ENCODE data around the gene CSRP1. TPM values are rescaled to one million over a fixed set of nuclear protein-coding genes. Genes with fewer than 3 reads are reported as not detected.

CSRP1 gene
- total RNA-seq, 1 experiment from 2014 or later, result 14.3 TPM

- TF ChIP-seq ZNF263 (CRISPR knock-in tag; IDR thresholded peaks at IDR 0.05; ENCODE audit: low read depth) (no peak), NFYB (CRISPR knock-in tag; conservative IDR thresholded peaks at IDR 0.05; ENCODE audit: low read depth) (no peak), JUN (CRISPR knock-in tag; IDR thresholded peaks at IDR 0.05) (no peak), RORB (CRISPR knock-in tag; IDR thresholded peaks at IDR 0.05) (no peak), SP1 (CRISPR knock-in tag; conservative IDR thresholded peaks at IDR 0.05) (no peak)
These were observed 51.8 kb downstream of the CSRP1 start (continued) for GRCh38 chr1:201455098-201455497.

DNA sequence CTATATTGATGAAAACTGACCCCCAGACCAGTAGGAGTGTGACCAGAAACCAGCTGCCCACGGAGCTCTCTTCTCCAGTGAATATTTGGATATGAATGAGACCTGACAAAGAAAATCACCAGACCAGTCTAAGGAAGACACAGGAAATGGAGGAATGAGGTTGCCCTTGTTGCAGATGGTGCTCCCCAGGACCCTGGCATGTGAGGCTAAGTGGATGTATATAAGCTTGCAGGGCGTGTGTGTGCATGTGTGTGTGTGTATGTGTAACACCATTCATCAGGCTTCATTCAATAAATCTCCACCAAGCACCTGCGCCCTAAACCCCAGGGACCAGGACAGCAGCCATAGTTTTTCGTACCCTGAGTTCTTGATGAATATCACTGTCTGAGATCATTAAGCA, 52.3 kb downstream of the CSRP1 start:
- DNase-seq (ENCODE audit: low spot score) (no peak), ATAC-seq (no peak)
- H3K27ac Mint-ChIP-seq, result no peak overlapping the region
- TF ChIP-seq ZNF396 (CRISPR knock-in tag; IDR thresholded peaks at IDR 0.05; ENCODE audit: borderline replicate concordance) (no peak), CREB1 (CRISPR knock-in tag; IDR thresholded peaks at IDR 0.05) (no peak), ELF4 (CRISPR knock-in tag; IDR thresholded peaks at IDR 0.05; ENCODE audit: low read depth) (no peak), ZNF263 (CRISPR knock-in tag; IDR thresholded peaks at IDR 0.05; ENCODE audit: low read depth) (no peak), SP1 (CRISPR knock-in tag; conservative IDR thresholded peaks at IDR 0.05) (no peak), ZNF138 (CRISPR knock-in tag; conservative IDR thresholded peaks at IDR 0.05) (no peak), OVOL2 (CRISPR knock-in tag; IDR thresholded peaks at IDR 0.05; ENCODE audit: borderline replicate concordance) (no peak)
- TF ChIP-seq, protein P1, sequence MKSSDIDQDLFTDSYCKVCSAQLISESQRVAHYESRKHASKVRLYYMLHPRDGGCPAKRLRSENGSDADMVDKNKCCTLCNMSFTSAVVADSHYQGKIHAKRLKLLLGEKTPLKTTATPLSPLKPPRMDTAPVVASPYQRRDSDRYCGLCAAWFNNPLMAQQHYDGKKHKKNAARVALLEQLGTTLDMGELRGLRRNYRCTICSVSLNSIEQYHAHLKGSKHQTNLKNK (CRISPR knock-in tag; IDR thresholded peaks at IDR 0.05), result no peak
- CTCF ChIA-PET, result interaction anchor here (1.0 to 4.7 kb wide), 4 partner anchors 14 to 58 kb away, joined by 4 to 40 read pairs (median 15); partner anchors contain the start of gene PHLDA3
- H3K9me3 Mint-ChIP-seq, result no peaks in the 10 kb centered on the region
- POLR2A ChIA-PET, result no interaction called here
- peaks cover 51% of the 10 kb centered on the region for H3K4me1 Mint-ChIP-seq
- no peak overlapping the region for H3K4me3 Mint-ChIP-seq
- H3K36me3 Mint-ChIP-seq, result no peaks in the 10 kb centered on the region
- no peaks in the 10 kb centered on the region; the same call in 1 of the 2 replicates for H3K27me3 Mint-ChIP-seq (ENCODE audit: low read depth)

- H3K4me1 Mint-ChIP-seq, result peaks cover 60% of the 10 kb centered on the region
- no peak for ATAC-seq
- no peak for TF ChIP-seq EMX1 (CRISPR knock-in tag; IDR thresholded peaks at IDR 0.05)
- no peak for TF ChIP-seq GTF2I (CRISPR knock-in tag; conservative IDR thresholded peaks at IDR 0.05)
- no peak for TF ChIP-seq TEAD1 (CRISPR knock-in tag; IDR thresholded peaks at IDR 0.05)
- TF ChIP-seq SMAD4 (CRISPR knock-in tag; IDR thresholded peaks at IDR 0.05), result no peak
- no peaks in the 10 kb centered on the region for H3K9me3 Mint-ChIP-seq
- no peaks in the 10 kb centered on the region; the same call in 1 of the 2 replicates for H3K27me3 Mint-ChIP-seq (ENCODE audit: low read depth)
- no peak overlapping the region for H3K27ac Mint-ChIP-seq
- H3K4me3 Mint-ChIP-seq, result no peak overlapping the region
- DNase-seq (ENCODE audit: low spot score), result no peak
- CTCF ChIA-PET, result interaction anchor here (0.6 to 3.6 kb wide), 5 partner anchors 10 to 60 kb away, joined by 4 to 31 read pairs (median 5); no protein-coding TSS in a partner anchor
- POLR2A ChIA-PET, result interaction anchor here (0.6 kb wide), 1 partner anchor 25 kb away, joined by 3 read pairs; no protein-coding TSS in a partner anchor
- H3K36me3 Mint-ChIP-seq, result no peaks in the 10 kb centered on the region
These were observed 54.1 kb downstream of the CSRP1 start for GRCh38 chr1:201452866-201453265.

DNA sequence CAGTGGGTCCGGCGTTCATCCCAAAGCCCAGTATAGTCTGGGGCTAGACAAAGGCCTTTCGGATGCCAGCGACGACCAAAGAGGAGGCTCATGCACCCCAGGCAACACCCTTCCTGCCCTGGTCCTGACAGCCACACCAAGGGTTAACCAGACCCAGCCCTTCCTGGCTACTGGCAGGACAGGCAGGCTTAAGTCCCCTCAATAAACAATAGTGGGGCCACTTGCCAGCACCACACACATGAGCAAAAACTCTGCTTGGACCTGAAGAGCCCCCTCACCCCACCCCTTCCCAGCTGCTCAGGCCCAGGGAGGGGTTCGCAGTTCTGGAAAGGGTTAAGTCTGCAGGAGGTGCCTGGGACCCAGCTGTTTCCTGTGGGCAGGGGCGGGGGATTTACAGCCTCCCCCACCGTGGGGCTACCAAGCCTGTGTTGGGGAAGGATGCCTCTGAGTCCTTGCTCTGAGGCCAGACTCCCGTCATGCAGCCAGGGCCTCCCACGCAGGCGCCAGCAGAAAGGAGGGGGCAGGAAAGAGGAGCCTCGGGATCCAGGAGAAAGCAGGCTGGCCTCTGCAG, 56.1 kb downstream of the CSRP1 start:
- DNase-seq (ENCODE audit: low spot score) (peak; percentile 39), ATAC-seq (peak; percentile 11)
- no peaks in the 10 kb centered on the region for H3K9me3 Mint-ChIP-seq
- no peak overlapping the region for H3K4me3 Mint-ChIP-seq
- no peaks in the 10 kb centered on the region; the same call in 1 of the 2 replicates for H3K27me3 Mint-ChIP-seq (ENCODE audit: low read depth)
- ChIA-PET CTCF (interaction anchor here (2.0 to 8.3 kb wide), 5 partner anchors 12 to 62 kb away, joined by 10 to 264 read pairs (median 13); partner anchors contain the start of gene PHLDA3), POLR2A (no interaction called here)
- no peak overlapping the region for H3K27ac Mint-ChIP-seq
- no peaks in the 10 kb centered on the region for H3K36me3 Mint-ChIP-seq
- peaks cover 42% of the 10 kb centered on the region for H3K4me1 Mint-ChIP-seq
- TF ChIP-seq ZNF512 (CRISPR knock-in tag; IDR thresholded peaks at IDR 0.05; ENCODE audit: borderline replicate concordance) (no peak), NR2C2 (CRISPR knock-in tag; IDR thresholded peaks at IDR 0.05) (no peak), PRDM15 (CRISPR knock-in tag; IDR thresholded peaks at IDR 0.05) (no peak), SMAD3 (CRISPR knock-in tag; IDR thresholded peaks at IDR 0.05; ENCODE audit: borderline replicate concordance) (no peak), ZNF232 (CRISPR knock-in tag; IDR thresholded peaks at IDR 0.05) (no peak), MXD4 (CRISPR knock-in tag; IDR thresholded peaks at IDR 0.05; ENCODE audit: borderline replicate concordance) (no peak), ZNF317 (CRISPR knock-in tag; IDR thresholded peaks at IDR 0.05; ENCODE audit: borderline replicate concordance, low read depth) (no peak), ZNF396 (CRISPR knock-in tag; IDR thresholded peaks at IDR 0.05; ENCODE audit: borderline replicate concordance) (no peak), RORB (CRISPR knock-in tag; IDR thresholded peaks at IDR 0.05) (no peak), NFATC4 (CRISPR knock-in tag; IDR thresholded peaks at IDR 0.05) (no peak), ZNF121 (CRISPR knock-in tag; IDR thresholded peaks at IDR 0.05) (no peak)
- TF ChIP-seq, protein P2, sequence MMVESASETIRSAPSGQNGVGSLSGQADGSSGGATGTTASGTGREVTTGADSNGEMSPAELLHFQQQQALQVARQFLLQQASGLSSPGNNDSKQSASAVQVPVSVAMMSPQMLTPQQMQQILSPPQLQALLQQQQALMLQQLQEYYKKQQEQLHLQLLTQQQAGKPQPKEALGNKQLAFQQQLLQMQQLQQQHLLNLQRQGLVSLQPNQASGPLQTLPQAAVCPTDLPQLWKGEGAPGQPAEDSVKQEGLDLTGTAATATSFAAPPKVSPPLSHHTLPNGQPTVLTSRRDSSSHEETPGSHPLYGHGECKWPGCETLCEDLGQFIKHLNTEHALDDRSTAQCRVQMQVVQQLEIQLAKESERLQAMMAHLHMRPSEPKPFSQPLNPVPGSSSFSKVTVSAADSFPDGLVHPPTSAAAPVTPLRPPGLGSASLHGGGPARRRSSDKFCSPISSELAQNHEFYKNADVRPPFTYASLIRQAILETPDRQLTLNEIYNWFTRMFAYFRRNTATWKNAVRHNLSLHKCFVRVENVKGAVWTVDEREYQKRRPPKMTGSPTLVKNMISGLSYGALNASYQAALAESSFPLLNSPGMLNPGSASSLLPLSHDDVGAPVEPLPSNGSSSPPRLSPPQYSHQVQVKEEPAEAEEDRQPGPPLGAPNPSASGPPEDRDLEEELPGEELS (CRISPR knock-in tag; IDR thresholded peaks at IDR 0.05), result no peak
